ENCODE data around the gene SURF6.

GRCh38 chr9:133335924-133336811 lies at the start of gene SURF6:
- TF ChIP-seq TAF1 (IDR thresholded peaks at IDR 0.05; ENCODE audit: borderline replicate concordance, insufficient read depth, low read length) (peak; percentile 83; the same call in 1 of the 2 replicates), POLR2AphosphoS5 (IDR thresholded peaks at IDR 0.05; ENCODE audit: low read depth, low read length) (peak; percentile 79), REST (IDR thresholded peaks at IDR 0.05; ENCODE audit: insufficient read depth in 1 of 2, low read depth in 2 of 2, low read length in 2 of 2) (no peak)

Measured in PFSK-1 (cell line).